GM23248 (cell line): Measurements from ENCODE around the gene NUBPL. TPM values are rescaled to one million over a fixed set of nuclear protein-coding genes. Genes with fewer than 3 reads are reported as not detected.

Source experiments
- DNase-seq: peaks from one replicate; pipeline ENCODE4 v3.0.0-alpha.2; 2015
- H2AFZ ChIP-seq: fragments of 200-600 bp; sonication (generic); 2 replicates; pipeline ENCODE4 v1.6.1; 2016; ENCODE audit warnings: antibody characterized with exemption
- H3F3A ChIP-seq: fragments of 200-600 bp; sonication (generic); 2 replicates; pipeline ENCODE4 v1.6.1; 2016; ENCODE audit warnings: mild to moderate bottlenecking, antibody characterized with exemption, mixed run types; ENCODE audit not compliant: insufficient read depth
- H3K27ac ChIP-seq: fragments of 200-600 bp; sonication (generic); 2 replicates; pipeline ENCODE4 v1.5.1; 2016; ENCODE audit warnings: mild to moderate bottlenecking
- H3K27me3 ChIP-seq: fragments of 200-600 bp; sonication (generic); replicated peaks from 2 replicates; pipeline ENCODE4 v1.6.1; 2016; ENCODE audit warnings: mild to moderate bottlenecking; ENCODE audit not compliant: insufficient read depth
- H3K36me3 ChIP-seq: fragments of 200-600 bp; sonication (generic); 2 replicates; pipeline ENCODE4 v1.6.1; 2016; ENCODE audit warnings: low read depth, mild to moderate bottlenecking
- H3K4me1 ChIP-seq: fragments of 200-600 bp; sonication (generic); 2 replicates; pipeline ENCODE4 v1.6.1; 2016; ENCODE audit warnings: mild to moderate bottlenecking; ENCODE audit not compliant: insufficient read depth
- H3K4me2 ChIP-seq: fragments of 200-600 bp; sonication (generic); one replicate; pipeline ENCODE4 v1.6.1; 2016; ENCODE audit warnings: mild to moderate bottlenecking; ENCODE audit not compliant: unreplicated experiment
- H3K4me3 ChIP-seq: fragments of 200-600 bp; sonication (generic); 2 replicates; pipeline ENCODE4 v1.5.1; 2016; ENCODE audit warnings: mild to moderate bottlenecking
- H3K79me2 ChIP-seq: fragments of 200-600 bp; sonication (generic); 2 replicates; pipeline ENCODE4 v1.6.1; 2016; ENCODE audit warnings: mild to moderate bottlenecking; ENCODE audit not compliant: insufficient read depth
- H3K9ac ChIP-seq: fragments of 200-600 bp; sonication (generic); 2 replicates; pipeline ENCODE4 v1.6.1; 2016; ENCODE audit warnings: mild to moderate bottlenecking
- H3K9me2 ChIP-seq: fragments of 200-600 bp; sonication (generic); 2 replicates; pipeline ENCODE4 v1.6.1; 2016; ENCODE audit warnings: mixed run types, mild to moderate bottlenecking, moderate library complexity; ENCODE audit not compliant: insufficient read depth
- H3K9me3 ChIP-seq: fragments of 200-600 bp; sonication (generic); one replicate; pipeline ENCODE4 v1.6.1; 2017; ENCODE audit warnings: low read depth
- H4K20me1 ChIP-seq: fragments of 200-600 bp; sonication (generic); 2 replicates; pipeline ENCODE4 v1.6.0; 2016; ENCODE audit not compliant: insufficient read depth
- EZH2 ChIP-seq: fragments of 200-600 bp; sonication (generic); IDR thresholded peaks from 2 replicates; pipeline ENCODE4 v1.6.1; 2018; ENCODE audit warnings: antibody characterized with exemption, mild to moderate bottlenecking; ENCODE audit not compliant: insufficient read depth, poor library complexity, severe bottlenecking
- EZH2phosphoT487 ChIP-seq: fragments of 200-600 bp; sonication (generic); IDR thresholded peaks from 2 replicates; pipeline ENCODE4 v1.6.1; 2018; ENCODE audit warnings: antibody characterized with exemption, moderate library complexity, mild to moderate bottlenecking, low read depth; ENCODE audit not compliant: insufficient read depth
- WGBS, 2 experiments: methylation state at CpG; one replicate each; pipeline ENCODE4 v1.1.6; 2015 to 2017; ENCODE audit warnings: low lambda C conversion rate in 2 of 2, low coverage in 1 of 2; ENCODE audit errors: missing lambda C conversion rate in 2 of 2; 5-methylcytosine and 5-hydroxymethylcytosine counted together
- in situ Hi-C: fragments of 300-500 bp; cut with MboI; formaldehyde crosslinking; loops from 2 replicates; pipeline ENCODE4 v1.15.0; 2020
- polyA plus RNA-seq: library from polyadenylated mRNA; unstranded; fragments of >200 nt; fragmentation: Nextera tagmentation; extraction: Ambion mirVana; gene quantifications from 2 replicates; pipeline ENCODE4 v1.2.1, GENCODE V29; 2016
- total RNA-seq: library from RNA; depleted of rRNA; stranded (reverse); fragments of >200 nt; shearing (Covaris generic); gene quantifications from 2 replicates; pipeline ENCODE4 v1.2.3, GENCODE V29; 2014

NUBPL gene
- total and polyA plus RNA-seq, 2 experiments from 2014 or later: 9.8 to 11.5 TPM

- H3K27ac ChIP-seq: no peak overlapping the region
- H3K36me3 ChIP-seq: no peaks in the 10 kb centered on the region
- H3K4me3 ChIP-seq: no peak overlapping the region
- no peaks in the 10 kb centered on the region for H3K27me3 ChIP-seq
- TF ChIP-seq EZH2 (no peak), EZH2phosphoT487 (no peak)
- H3K9me3 ChIP-seq: peaks cover 4% of the 10 kb centered on the region
- DNase-seq: no peak
- no peaks in the 10 kb centered on the region for H3K79me2 ChIP-seq
- in situ Hi-C loops: no loop called here
- no peaks in the 10 kb centered on the region for H3K9me2 ChIP-seq
- H3K4me2 ChIP-seq: no peak overlapping the region
- no peaks in the 10 kb centered on the region for H4K20me1 ChIP-seq
- no peaks in the 10 kb centered on the region for H3K4me1 ChIP-seq
- WGBS, 2 experiments: 70 to 75% methylated on average over 4 of the region's 4 CpGs
- H3K9ac ChIP-seq: no peak overlapping the region
- H3F3A ChIP-seq: no peaks in the 10 kb centered on the region
- H2AFZ ChIP-seq: no peak overlapping the region
These were observed 216.1 kb downstream of the NUBPL start for GRCh38 chr14:31777312-31777711.

GRCh38 chr14:31781578-31781977 lies 220.4 kb downstream of the NUBPL start:
- no peak overlapping the region for H3K9ac ChIP-seq
- H3K36me3 ChIP-seq: no peaks in the 10 kb centered on the region
- H3K9me2 ChIP-seq: no peaks in the 10 kb centered on the region
- no peaks in the 10 kb centered on the region for H4K20me1 ChIP-seq
- in situ Hi-C loops: no loop called here
- no peaks in the 10 kb centered on the region for H3K4me1 ChIP-seq
- H3K9me3 ChIP-seq: peaks cover 4% of the 10 kb centered on the region
- no peaks in the 10 kb centered on the region for H3K27me3 ChIP-seq
- H3K79me2 ChIP-seq: no peaks in the 10 kb centered on the region
- no peak overlapping the region for H2AFZ ChIP-seq
- no peak for DNase-seq
- TF ChIP-seq EZH2 (no peak), EZH2phosphoT487 (no peak)
- H3K27ac ChIP-seq: no peak overlapping the region
- H3K4me2 ChIP-seq: no peak overlapping the region
- 95 to 96% methylated on average over 1 of the region's 1 CpG for WGBS, 2 experiments
- no peak overlapping the region for H3K4me3 ChIP-seq
- H3F3A ChIP-seq: no peaks in the 10 kb centered on the region

- Histone ChIP-seq H3K4me2 (no peak overlapping the region), H2AFZ (no peak overlapping the region), H3F3A (no peaks in the 10 kb centered on the region), H3K36me3 (no peaks in the 10 kb centered on the region), H3K9me2 (no peaks in the 10 kb centered on the region), H4K20me1 (no peaks in the 10 kb centered on the region), H3K79me2 (no peaks in the 10 kb centered on the region), H3K27ac (no peak overlapping the region), H3K27me3 (no peaks in the 10 kb centered on the region), H3K4me1 (no peaks in the 10 kb centered on the region), H3K9me3 (peaks cover 4% of the 10 kb centered on the region), H3K4me3 (no peak overlapping the region), H3K9ac (no peak overlapping the region)
- no peak for DNase-seq
- TF ChIP-seq EZH2: no peak
- no peak for TF ChIP-seq EZH2phosphoT487
- in situ Hi-C loops: no loop called here
- WGBS, 2 experiments: 22 to 43% methylated on average over 1 of the region's 1 CpG
These were observed 224.4 kb downstream of the NUBPL start for GRCh38 chr14:31785574-31785973.

GRCh38 chr14:31787377-31787776 lies 226.2 kb downstream of the NUBPL start:
- Histone ChIP-seq H3K79me2 (no peaks in the 10 kb centered on the region), H2AFZ (no peak overlapping the region), H4K20me1 (no peaks in the 10 kb centered on the region), H3K4me3 (no peak overlapping the region), H3K4me2 (no peak overlapping the region), H3K36me3 (no peaks in the 10 kb centered on the region), H3K9me2 (no peaks in the 10 kb centered on the region), H3K27me3 (no peaks in the 10 kb centered on the region), H3F3A (no peaks in the 10 kb centered on the region), H3K9ac (no peak overlapping the region), H3K4me1 (no peaks in the 10 kb centered on the region), H3K27ac (no peak overlapping the region), H3K9me3 (no peaks in the 10 kb centered on the region)
- no peak for TF ChIP-seq EZH2
- no peak for TF ChIP-seq EZH2phosphoT487
- peak; percentile 36 for DNase-seq
- WGBS, 2 experiments: 71 to 73% methylated on average over 3 of the region's 3 CpGs
- in situ Hi-C loops: no loop called here

- no peaks in the 10 kb centered on the region for H3K9me3 ChIP-seq
- peaks cover 5% of the 10 kb centered on the region; the same call in 1 of the 2 replicates for H3F3A ChIP-seq
- no peak overlapping the region for H3K4me3 ChIP-seq
- in situ Hi-C loops: no loop called here
- no peaks in the 10 kb centered on the region for H4K20me1 ChIP-seq
- H3K36me3 ChIP-seq: no peaks in the 10 kb centered on the region
- no peak overlapping the region for H3K4me2 ChIP-seq
- no peak overlapping the region for H3K27ac ChIP-seq
- WGBS, 2 experiments: 86 to 100% methylated on average over 1 of the region's 1 CpG
- H3K4me1 ChIP-seq: no peaks in the 10 kb centered on the region
- no peaks in the 10 kb centered on the region for H3K27me3 ChIP-seq
- H3K79me2 ChIP-seq: no peaks in the 10 kb centered on the region
- H2AFZ ChIP-seq: no peak overlapping the region
- no peak for DNase-seq
- no peak for TF ChIP-seq EZH2phosphoT487
- TF ChIP-seq EZH2: no peak
- H3K9ac ChIP-seq: no peak overlapping the region
- H3K9me2 ChIP-seq: no peaks in the 10 kb centered on the region
These were observed 227.1 kb downstream of the NUBPL start for GRCh38 chr14:31788340-31788739.
